HG03460 (cell line): ENCODE measurements around the gene GALNT2.

Experiments
- ATAC-seq: cut with Tn5 transposase; IDR thresholded peaks from one replicate; pipeline ENCODE4 v1.9.1; 2021; ENCODE audit not compliant: unreplicated experiment

GALNT2 gene

DNA sequence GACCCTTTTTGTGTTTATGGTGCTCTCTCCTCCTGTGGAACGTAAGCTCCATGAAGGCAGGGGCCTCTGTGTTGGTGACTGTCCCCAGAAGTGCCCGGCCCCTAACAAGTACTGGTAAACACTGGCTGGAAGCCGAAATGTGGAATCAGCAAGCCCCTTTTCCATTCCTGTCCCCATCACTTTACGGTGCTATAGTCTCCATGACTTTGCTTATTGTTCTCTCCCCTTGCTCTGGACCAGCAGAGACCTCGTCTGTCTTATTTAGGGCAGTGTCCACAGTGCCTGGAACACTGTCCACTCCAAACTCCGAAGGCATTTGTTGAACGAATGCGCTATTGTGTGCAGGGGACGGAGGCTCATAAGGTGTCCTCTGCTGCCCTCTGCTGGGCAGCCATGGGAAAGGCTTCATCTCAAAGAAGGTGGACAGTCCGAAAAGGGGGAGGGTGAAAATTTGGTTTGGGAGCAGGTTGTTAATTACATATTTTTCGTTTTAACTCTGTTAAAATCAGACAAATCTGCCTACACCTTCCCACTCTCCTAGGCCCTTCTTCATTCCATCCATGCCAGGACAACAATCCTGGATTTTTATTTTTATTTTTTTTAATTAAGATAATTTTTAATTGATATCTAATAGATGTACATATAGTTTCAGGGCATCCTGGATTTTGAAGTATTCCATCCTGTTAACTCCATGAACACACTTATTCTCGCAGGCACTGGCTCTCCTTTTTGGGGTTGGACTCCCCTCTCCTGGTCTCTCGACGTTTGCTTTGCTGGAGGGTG, 243.5 kb downstream of the GALNT2 start:
- ATAC-seq, result no peak

DNA sequence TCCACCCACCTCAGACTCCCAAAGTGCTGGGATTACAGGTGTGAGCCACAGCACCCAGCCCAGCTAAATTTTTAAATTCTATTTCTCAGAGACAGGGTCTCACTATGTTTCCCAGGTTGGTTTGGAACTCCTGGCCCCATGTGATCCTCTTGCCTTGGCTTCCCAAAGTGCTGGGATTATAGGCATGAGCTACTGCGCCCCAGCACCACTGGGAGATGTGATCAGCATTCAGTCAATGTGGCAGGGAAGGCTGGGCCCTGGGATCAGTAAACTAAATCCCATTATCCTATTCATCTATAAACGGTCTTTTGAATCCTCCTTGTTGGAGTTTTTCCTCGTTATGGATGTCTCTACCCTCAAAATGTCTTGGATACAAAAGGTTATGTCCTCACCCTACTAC, 245.6 kb downstream of the GALNT2 start:
- no peak for ATAC-seq

DNA sequence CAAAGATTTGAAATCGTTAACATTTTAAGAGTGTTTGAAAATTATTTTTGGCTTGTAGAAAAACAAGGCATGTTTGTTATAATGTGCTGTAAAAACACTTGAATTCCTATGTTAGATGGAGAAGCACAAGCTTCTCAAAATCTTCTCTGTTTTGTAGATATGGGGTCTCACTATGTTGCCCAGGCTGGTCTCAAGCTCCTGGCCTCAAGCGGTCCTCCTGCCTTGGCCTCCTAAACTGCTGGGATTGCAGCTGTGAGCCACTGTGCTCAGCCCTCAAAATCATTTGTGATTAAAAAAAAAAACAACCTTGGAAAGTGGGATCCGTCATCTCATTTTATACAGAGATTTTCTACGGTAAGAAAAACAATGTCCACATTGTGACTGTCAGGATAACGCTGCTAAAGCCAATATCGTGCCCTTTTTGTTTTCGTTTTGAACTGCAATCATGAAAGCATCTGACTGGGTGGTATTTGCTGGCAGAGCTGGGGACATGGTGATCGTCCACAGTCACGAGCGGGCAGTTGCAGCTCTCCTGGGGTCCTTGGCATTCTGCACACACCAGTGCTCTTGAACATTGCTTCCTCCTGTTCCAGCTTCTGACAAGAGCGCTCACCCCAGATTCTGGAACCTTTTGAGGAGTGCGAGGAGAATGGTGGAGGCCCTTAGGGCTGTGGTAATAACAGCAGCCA, 246.6 kb downstream of the GALNT2 start:
- ATAC-seq, result no peak

DNA sequence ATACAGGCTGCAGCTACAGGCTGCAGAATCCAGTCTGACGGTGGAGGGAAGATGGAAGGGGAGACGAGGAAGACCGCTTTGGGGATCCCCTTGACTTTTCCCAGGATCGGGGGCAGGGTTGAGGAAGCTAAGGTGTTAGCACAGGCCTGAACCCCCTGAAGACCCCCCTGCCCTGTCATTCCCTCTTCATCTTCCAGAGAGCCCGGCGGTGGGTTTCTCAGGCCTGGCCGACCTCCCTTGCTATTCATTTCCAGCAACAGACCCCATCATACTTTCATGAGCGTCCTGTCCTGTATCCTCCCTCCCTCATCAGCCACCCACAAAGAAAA, 247.1 kb downstream of the GALNT2 start:
- no peak for ATAC-seq

DNA sequence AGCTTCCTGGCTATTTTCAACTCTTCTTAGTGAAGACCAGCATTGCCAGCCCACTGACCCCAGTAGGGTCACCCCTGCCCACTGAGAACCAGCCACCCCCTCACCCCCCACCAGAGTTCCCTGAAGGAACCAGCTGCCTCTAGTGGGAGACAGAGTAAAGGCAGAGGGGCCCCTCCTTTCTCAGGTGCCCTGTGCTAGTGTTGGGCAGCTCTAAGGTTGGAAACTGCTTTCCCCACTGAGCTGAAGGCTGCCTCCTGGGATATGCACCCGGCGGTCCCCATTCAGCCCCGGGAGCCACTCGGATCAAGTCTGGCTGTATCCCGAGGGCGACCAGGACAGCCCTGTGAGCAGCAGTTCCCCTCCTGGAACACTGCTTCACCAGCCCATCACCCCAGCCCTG, 248.1 kb downstream of the GALNT2 start:
- no peak for ATAC-seq

- no peak for ATAC-seq
Measured at GRCh38 chr1:230316864-230317745, 250.1 kb downstream of the GALNT2 start.

DNA sequence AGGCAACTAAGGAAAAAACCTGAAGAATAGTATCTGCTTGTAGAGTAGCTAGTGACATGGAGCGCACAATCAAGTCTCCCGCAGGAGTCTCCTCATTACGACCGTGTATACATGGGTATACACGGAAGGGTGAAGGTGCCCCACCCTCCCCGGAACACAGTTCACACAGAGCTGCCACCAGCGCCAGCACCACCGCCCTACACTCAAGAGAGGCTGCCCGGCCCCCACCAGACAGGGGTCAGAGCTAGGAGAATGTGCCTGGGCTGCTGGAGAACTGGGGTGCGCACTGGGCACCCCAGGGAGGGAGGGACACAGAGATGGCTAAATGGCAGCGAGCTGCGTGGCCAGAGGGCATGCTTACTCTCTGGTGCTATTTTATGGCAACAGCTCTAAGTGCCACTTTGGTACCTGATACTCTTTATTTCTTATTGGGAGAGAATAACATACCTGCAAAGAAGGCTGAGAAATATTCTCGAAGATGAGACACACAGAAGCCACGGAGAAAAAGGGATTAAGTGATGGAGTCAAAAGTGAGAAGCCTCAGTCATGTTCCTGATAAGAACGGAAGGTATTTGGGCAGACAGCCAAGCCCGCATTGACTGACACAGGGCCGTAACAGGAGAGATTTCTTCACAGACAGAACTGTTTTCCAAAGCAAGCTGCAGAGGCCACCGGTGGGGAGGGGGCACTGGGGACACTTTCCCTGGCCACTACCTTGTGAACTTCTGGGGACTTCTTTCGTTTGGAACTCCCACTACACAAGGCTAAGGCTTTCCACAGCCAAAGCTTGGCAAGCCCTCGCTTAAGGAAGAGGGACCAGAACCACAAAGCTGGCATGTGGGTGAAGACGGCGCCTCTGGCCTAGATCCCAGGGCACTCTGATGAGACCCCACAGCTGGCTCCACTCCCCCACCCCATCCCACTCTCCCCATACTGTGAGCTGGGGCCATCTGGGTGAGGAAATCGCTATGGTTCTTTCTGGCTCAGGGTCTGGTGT, 251.1 kb downstream of the GALNT2 start:
- ATAC-seq, result no peak

DNA sequence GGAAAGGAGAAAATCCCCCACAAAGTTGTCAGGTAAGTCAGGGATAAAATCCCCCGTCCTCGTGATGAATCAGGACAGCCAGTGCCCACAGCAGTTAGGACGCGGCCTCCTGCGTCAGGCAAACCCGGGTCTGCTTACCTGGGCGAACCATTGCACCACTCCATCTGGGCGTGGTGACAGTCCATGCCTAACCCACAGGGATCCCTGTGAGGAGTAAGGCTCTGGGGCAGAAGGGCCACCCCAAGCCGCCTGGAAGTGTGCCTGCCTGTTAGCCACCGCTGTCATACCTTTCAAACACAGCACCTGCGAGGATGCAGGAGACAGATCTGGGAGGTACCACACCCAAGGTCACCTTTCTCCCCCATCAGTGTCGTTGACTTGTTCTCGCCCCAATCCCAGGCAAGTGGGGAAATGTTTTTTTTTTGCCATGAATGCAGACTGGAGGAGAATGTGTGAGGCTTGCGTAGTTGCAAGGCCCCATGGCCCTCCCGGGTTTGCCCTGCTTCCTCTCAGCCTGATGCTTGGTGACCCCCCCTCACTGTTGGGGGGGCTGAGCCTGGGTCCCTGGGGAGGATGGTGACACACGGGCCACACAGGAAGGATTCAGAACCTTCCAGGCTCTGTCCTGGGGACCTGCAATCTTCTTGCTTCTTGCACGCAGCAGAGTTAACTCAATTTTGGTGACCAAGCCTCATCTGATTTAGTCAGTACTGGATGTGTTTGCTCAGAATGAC, 252.1 kb downstream of the GALNT2 start:
- no peak for ATAC-seq

- no peak for ATAC-seq
Measured at GRCh38 chr1:230320804-230321203, 253.8 kb downstream of the GALNT2 start.

GRCh38 chr1:230321341-230321740, 254.3 kb downstream of the GALNT2 start:
- ATAC-seq, result no peak

DNA sequence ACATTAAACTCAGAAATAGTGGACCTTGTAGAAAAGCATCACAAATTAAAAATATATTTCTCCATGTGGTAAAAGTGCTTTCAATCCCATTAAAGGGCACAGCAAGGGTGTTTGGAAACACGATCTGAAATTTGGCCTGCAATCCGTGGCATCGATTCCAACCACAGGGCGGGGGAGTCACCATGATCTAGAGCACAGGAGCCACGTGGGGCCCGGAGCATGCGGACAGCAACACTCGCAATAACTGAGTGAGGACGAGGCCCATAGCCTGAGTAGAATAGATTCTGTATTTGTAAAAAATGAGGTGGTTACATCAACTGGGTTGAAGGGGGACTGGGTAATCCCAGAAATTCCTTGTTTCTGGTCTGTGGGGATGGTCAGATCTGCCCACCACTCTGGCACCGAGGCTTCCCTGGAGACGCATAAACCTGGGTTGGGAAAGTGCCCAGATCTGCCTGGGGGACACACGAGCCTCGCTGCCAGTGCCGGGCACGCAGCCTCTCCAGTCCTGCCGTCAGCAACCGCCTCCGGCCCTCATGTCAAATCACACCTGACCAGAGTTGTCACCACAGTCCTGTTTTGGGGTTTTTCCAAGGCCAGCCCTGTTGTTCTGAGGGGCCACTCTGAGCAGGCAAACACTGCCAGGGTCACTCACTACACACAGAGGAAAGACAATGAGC, 254.8 kb downstream of the GALNT2 start:
- ATAC-seq, result no peak

DNA sequence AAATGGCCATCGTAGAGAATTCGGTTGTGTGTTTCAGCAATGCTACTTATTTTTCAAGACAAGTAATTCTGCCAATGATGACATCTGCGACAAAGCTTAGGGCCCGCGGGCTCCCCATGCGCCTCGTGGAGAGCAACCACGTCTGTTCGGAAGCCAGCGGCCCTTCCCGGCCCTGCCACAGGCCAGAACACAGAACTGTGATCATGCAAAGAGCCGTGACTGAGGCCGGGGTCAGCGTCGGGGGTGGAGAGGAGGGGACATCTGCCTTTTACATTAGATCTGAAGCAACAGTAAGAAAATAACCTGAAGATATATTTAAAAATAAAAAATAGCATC, 255.4 kb downstream of the GALNT2 start:
- no peak for ATAC-seq

- ATAC-seq, result no peak
Measured at GRCh38 chr1:230322967-230323547, 256.0 kb downstream of the GALNT2 start.

DNA sequence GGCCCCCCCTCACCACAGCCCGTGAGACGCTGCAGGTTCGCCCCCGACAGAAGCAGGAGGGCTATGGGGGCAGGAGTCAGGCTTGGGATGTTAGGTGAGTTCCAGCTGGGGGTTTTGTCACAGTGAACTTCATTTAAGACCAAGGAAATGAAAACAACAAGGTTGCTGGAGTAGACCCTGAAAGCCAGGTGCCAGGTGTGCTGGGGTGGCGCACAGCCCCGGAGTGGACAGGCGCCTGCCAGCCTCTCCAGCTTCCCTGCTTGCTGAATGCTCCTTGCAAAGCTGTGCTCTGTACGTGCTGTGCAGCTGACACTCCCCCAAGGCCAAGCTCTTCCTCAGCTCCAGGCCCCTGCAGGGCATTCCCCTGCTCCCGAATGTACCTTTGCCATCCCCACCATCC, 256.6 kb downstream of the GALNT2 start:
- no peak for ATAC-seq

- ATAC-seq, result no peak
Measured at GRCh38 chr1:230326971-230327891, 260.2 kb downstream of the GALNT2 start.

GRCh38 chr1:230327892-230328284, 260.9 kb downstream of the GALNT2 start:
- no peak for ATAC-seq

- ATAC-seq, result no peak
Measured at GRCh38 chr1:230328342-230329015, 261.4 kb downstream of the GALNT2 start.
